A673 (cell line): ENCODE results near the gene LAMA2. TPM values are rescaled to one million over a fixed set of nuclear protein-coding genes. Genes with fewer than 3 reads are reported as not detected.

ENCODE experiments used
- BruUV-seq: library from RNA; stranded (reverse); fragments of 400-500 nt; replicated peaks from 2 replicates; lab custom pipeline; 2021; lab: Mats Ljungman, UMichigan
- CTCF ChIA-PET: fragments of 300-600 bp; sonication (Branson Sonifier 250); formaldehyde crosslinking; loops from one replicate; lab custom pipeline; 2022; ENCODE audit warnings: antibody characterized with exemption; lab: Charles Lee
- POLR2A ChIA-PET: fragments of 300-600 bp; sonication (Branson Sonifier 250); formaldehyde crosslinking; loops from one replicate; lab custom pipeline; 2022; ENCODE audit warnings: antibody characterized with exemption; ENCODE audit not compliant: low non-redundant PET; lab: Charles Lee
- DNase-seq: peaks from one replicate; pipeline ENCODE4 v3.0.0-alpha.2; 2015; ENCODE audit warnings: low spot score
- H3K27ac ChIP-seq: fragments of 200-600 bp; sonication (generic); 2 replicates; pipeline ENCODE4 v1.5.1; 2016; ENCODE audit warnings: mixed run types, low read depth, mild to moderate bottlenecking, mixed read lengths, antibody characterized with exemption, low read length; ENCODE audit not compliant: poor library complexity, severe bottlenecking
- H3K27me3 ChIP-seq: fragments of 200-600 bp; sonication (generic); replicated peaks from 2 replicates; pipeline ENCODE4 v1.6.1; 2017; ENCODE audit warnings: mixed run types, low read depth, mild to moderate bottlenecking, mixed read lengths, antibody characterized with exemption, low read length; ENCODE audit not compliant: insufficient read depth, poor library complexity
- H3K36me3 ChIP-seq: fragments of 200-600 bp; sonication (generic); 2 replicates; pipeline ENCODE4 v1.6.1; 2016; ENCODE audit warnings: mixed run types, mild to moderate bottlenecking, mixed read lengths, antibody characterized with exemption, low read length; ENCODE audit not compliant: insufficient read depth, poor library complexity, severe bottlenecking
- H3K4me1 ChIP-seq: fragments of 200-600 bp; sonication (generic); 2 replicates; pipeline ENCODE4 v1.6.1; 2017; ENCODE audit warnings: mixed run types, mild to moderate bottlenecking, mixed read lengths, antibody characterized with exemption, low read length; ENCODE audit not compliant: insufficient read depth, poor library complexity, severe bottlenecking
- H3K4me3 ChIP-seq: fragments of 200-600 bp; sonication (generic); 2 replicates; pipeline ENCODE4 v1.5.1; 2016; ENCODE audit warnings: low read depth, mixed run types, mild to moderate bottlenecking, mixed read lengths, low read length; ENCODE audit not compliant: poor library complexity, severe bottlenecking
- H3K9me3 ChIP-seq: fragments of 200-600 bp; sonication (generic); 2 replicates; pipeline ENCODE4 v1.6.1; 2016; ENCODE audit warnings: mixed run types, low read depth, mild to moderate bottlenecking, mixed read lengths, antibody characterized with exemption, low read length; ENCODE audit not compliant: poor library complexity, severe bottlenecking
- EZH2 ChIP-seq: fragments of 200-600 bp; sonication (generic); IDR thresholded peaks from 2 replicates; pipeline ENCODE4 v1.6.1; 2017; ENCODE audit warnings: borderline replicate concordance, low read depth, mild to moderate bottlenecking, mixed read lengths, antibody characterized with exemption, low read length; ENCODE audit not compliant: poor library complexity, severe bottlenecking
- intact Hi-C: fragments of 100-400 bp; cut with micrococcal nuclease; formaldehyde crosslinking; loops from one replicate; pipeline ENCODE4 v1.10.0; 2022; ENCODE audit not compliant: unreplicated experiment
- total RNA-seq: library from RNA; stranded (reverse); gene quantifications from 2 replicates; pipeline ENCODE4 v1.2.3, GENCODE V29; 2021
- TF ChIP-seq, protein P1 (sequence below): fragments of 300-800, 200-600 bp; sonication (generic); conservative IDR thresholded peaks from 2 replicates; pipeline ENCODE4 v1.5.1; 2017; ENCODE audit warnings: low read depth, mild to moderate bottlenecking, antibody characterized with exemption, low read length, moderate library complexity, mixed read lengths

Gene LAMA2
- total RNA-seq, 1 experiment from 2014 or later, result 2.2 TPM

- H3K4me3 ChIP-seq, result no peak overlapping the region
- DNase-seq, result no peak
- CTCF ChIA-PET, result no interaction called here
- H3K9me3 ChIP-seq, result no peaks in the 10 kb centered on the region
- no peak overlapping the region for H3K27ac ChIP-seq
- TF ChIP-seq, protein P1, sequence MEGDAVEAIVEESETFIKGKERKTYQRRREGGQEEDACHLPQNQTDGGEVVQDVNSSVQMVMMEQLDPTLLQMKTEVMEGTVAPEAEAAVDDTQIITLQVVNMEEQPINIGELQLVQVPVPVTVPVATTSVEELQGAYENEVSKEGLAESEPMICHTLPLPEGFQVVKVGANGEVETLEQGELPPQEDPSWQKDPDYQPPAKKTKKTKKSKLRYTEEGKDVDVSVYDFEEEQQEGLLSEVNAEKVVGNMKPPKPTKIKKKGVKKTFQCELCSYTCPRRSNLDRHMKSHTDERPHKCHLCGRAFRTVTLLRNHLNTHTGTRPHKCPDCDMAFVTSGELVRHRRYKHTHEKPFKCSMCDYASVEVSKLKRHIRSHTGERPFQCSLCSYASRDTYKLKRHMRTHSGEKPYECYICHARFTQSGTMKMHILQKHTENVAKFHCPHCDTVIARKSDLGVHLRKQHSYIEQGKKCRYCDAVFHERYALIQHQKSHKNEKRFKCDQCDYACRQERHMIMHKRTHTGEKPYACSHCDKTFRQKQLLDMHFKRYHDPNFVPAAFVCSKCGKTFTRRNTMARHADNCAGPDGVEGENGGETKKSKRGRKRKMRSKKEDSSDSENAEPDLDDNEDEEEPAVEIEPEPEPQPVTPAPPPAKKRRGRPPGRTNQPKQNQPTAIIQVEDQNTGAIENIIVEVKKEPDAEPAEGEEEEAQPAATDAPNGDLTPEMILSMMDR, result no peak
- no peak for TF ChIP-seq EZH2
- no TSS peak for BruUV-seq
- H3K36me3 ChIP-seq, result no peaks in the 10 kb centered on the region
- intact Hi-C loops, result no loop called here
- POLR2A ChIA-PET, result no interaction called here
- H3K4me1 ChIP-seq, result no peaks in the 10 kb centered on the region
- no peaks in the 10 kb centered on the region for H3K27me3 ChIP-seq
Measured at GRCh38 chr6:129282019-129282418, 399.1 kb downstream of the LAMA2 start.

- Histone ChIP-seq H3K27ac (no peak overlapping the region), H3K9me3 (no peaks in the 10 kb centered on the region), H3K4me1 (no peaks in the 10 kb centered on the region), H3K36me3 (no peaks in the 10 kb centered on the region), H3K27me3 (no peaks in the 10 kb centered on the region), H3K4me3 (no peak overlapping the region)
- intact Hi-C loops, result no loop called here
- no peak for DNase-seq
- TF ChIP-seq, protein P1, result no peak
- TF ChIP-seq EZH2, result no peak
- BruUV-seq, result no TSS peak
- ChIA-PET CTCF (no interaction called here), POLR2A (no interaction called here)
Measured at GRCh38 chr6:129284225-129284624, 401.3 kb downstream of the LAMA2 start.

GRCh38 chr6:129287231-129288177 is 404.6 kb downstream of the LAMA2 start:
- H3K4me3 ChIP-seq, result no peak overlapping the region
- ChIA-PET POLR2A (no interaction called here), CTCF (no interaction called here)
- TF ChIP-seq, protein P1, result no peak
- no peak for TF ChIP-seq EZH2
- H3K27me3 ChIP-seq, result no peaks in the 10 kb centered on the region
- intact Hi-C loops, result no loop called here
- no peak overlapping the region for H3K27ac ChIP-seq
- no peaks in the 10 kb centered on the region for H3K36me3 ChIP-seq
- H3K4me1 ChIP-seq, result no peaks in the 10 kb centered on the region
- no peaks in the 10 kb centered on the region for H3K9me3 ChIP-seq
- BruUV-seq, result no TSS peak
- no peak for DNase-seq
